Brain pericyte (primary cell): ENCODE data around the gene ZNF429.
A peak's percentile ranks its signal among the peaks of the same experiment; 100 is the strongest.
"Not testable (repeated sequence)": the region's sequence is repeated elsewhere in the genome, so short reads cannot be mapped to it uniquely, and the experiment has no call there.

Source experiments
- DNase-seq: peaks from one replicate; pipeline ENCODE4 v3.0.0-alpha.2; 2012; ENCODE audit warnings: low read depth, low spot score

ZNF429 gene

GRCh38 chr19:21513651-21514050 is 8.2 kb downstream of the ZNF429 start:
- no peak for DNase-seq

GRCh38 chr19:21519488-21519887 is 14.1 kb downstream of the ZNF429 start:
- DNase-seq = no peak

- no peak for DNase-seq
Observed at GRCh38 chr19:21532904-21533303, 27.5 kb downstream of the ZNF429 start.

- not testable (repeated sequence) for DNase-seq
Observed at GRCh38 chr19:21536741-21537290, 31.4 kb downstream of the ZNF429 start.

GRCh38 chr19:21559444-21559843 is 54.0 kb downstream of the ZNF429 start:
- no peak for DNase-seq

GRCh38 chr19:21564406-21564805 is 59.0 kb downstream of the ZNF429 start:
- no peak for DNase-seq

- DNase-seq = no peak
Observed at GRCh38 chr19:21566073-21566472, 60.7 kb downstream of the ZNF429 start.

GRCh38 chr19:21567806-21568205 is 62.4 kb downstream of the ZNF429 start:
- not testable (repeated sequence) for DNase-seq

- DNase-seq = peak; percentile 32
Observed at GRCh38 chr19:21568816-21569493, 63.6 kb downstream of the ZNF429 start.

- no peak for DNase-seq
Observed at GRCh38 chr19:21569494-21569865, 64.1 kb downstream of the ZNF429 start.

GRCh38 chr19:21571316-21571715 is 65.9 kb downstream of the ZNF429 start:
- DNase-seq = no peak

GRCh38 chr19:21574607-21575006 is 69.2 kb downstream of the ZNF429 start:
- DNase-seq = no peak

GRCh38 chr19:21576481-21576880 is 71.1 kb downstream of the ZNF429 start:
- DNase-seq = no peak

GRCh38 chr19:21580101-21580500 is 74.7 kb downstream of the ZNF429 start:
- DNase-seq = no peak

- no peak for DNase-seq
Observed at GRCh38 chr19:21580818-21581217, 75.4 kb downstream of the ZNF429 start.

- no peak for DNase-seq
Observed at GRCh38 chr19:21581646-21582240, 76.3 kb downstream of the ZNF429 start.

GRCh38 chr19:21584537-21584936 is 79.1 kb downstream of the ZNF429 start:
- no peak for DNase-seq

GRCh38 chr19:21585281-21585890 is 80.0 kb downstream of the ZNF429 start:
- no peak for DNase-seq

- no peak for DNase-seq
Observed at GRCh38 chr19:21586311-21587116, 81.1 kb downstream of the ZNF429 start.

- no peak for DNase-seq
Observed at GRCh38 chr19:21587117-21587461, 81.7 kb downstream of the ZNF429 start.

GRCh38 chr19:21587549-21587948 is 82.1 kb downstream of the ZNF429 start:
- DNase-seq = no peak

- DNase-seq = no peak
Observed at GRCh38 chr19:21588065-21588601, 82.7 kb downstream of the ZNF429 start.
